Subcutaneous abdominal adipose tissue (tissue), 5 donors: ENCODE results near the gene PLXNA4.

Experiments used
- H3K27ac ChIP-seq: one replicate; pipeline ENCODE4 v1.7.0; 2013; ENCODE audit warnings: low read depth, mild to moderate bottlenecking, inconsistent platforms, low read length, moderate library complexity
- H3K27me3 ChIP-seq, 5 donors: one replicate each; pipeline ENCODE4 v1.7.0; 2013; ENCODE audit warnings: low read length in 5 of 5, inconsistent platforms in 1 of 5; ENCODE audit not compliant: control insufficient read depth in 5 of 5, insufficient read depth in 4 of 5
- H3K36me3 ChIP-seq, 5 donors: one replicate each; pipeline ENCODE4 v1.7.0; 2013; ENCODE audit warnings: low read length in 5 of 5; ENCODE audit not compliant: control insufficient read depth in 5 of 5, insufficient read depth in 5 of 5
- H3K4me1 ChIP-seq, 5 donors: one replicate each; pipeline ENCODE4 v1.7.0; 2013; ENCODE audit warnings: low read length in 5 of 5, mild to moderate bottlenecking in 3 of 5, moderate library complexity in 1 of 5; ENCODE audit not compliant: control insufficient read depth in 5 of 5, insufficient read depth in 5 of 5
- H3K4me3 ChIP-seq, 5 donors: one replicate each; pipeline ENCODE4 v1.7.0; 2013; ENCODE audit warnings: low read length in 5 of 5, low read depth in 1 of 5
- H3K9ac ChIP-seq, 5 donors: one replicate each; pipeline ENCODE4 v1.7.0; 2013; ENCODE audit warnings: low read length in 5 of 5, mild to moderate bottlenecking in 4 of 5, moderate library complexity in 3 of 5
- H3K9me3 ChIP-seq, 5 donors: one replicate each; pipeline ENCODE4 v1.7.0; 2013; ENCODE audit warnings: low read length in 5 of 5; ENCODE audit not compliant: control insufficient read depth in 5 of 5
- donor health status: healthy.
- donor health status: healthy.
- donor health status: healthy.
- donor health status: healthy.
- donor health status: healthy.

Gene PLXNA4

DNA sequence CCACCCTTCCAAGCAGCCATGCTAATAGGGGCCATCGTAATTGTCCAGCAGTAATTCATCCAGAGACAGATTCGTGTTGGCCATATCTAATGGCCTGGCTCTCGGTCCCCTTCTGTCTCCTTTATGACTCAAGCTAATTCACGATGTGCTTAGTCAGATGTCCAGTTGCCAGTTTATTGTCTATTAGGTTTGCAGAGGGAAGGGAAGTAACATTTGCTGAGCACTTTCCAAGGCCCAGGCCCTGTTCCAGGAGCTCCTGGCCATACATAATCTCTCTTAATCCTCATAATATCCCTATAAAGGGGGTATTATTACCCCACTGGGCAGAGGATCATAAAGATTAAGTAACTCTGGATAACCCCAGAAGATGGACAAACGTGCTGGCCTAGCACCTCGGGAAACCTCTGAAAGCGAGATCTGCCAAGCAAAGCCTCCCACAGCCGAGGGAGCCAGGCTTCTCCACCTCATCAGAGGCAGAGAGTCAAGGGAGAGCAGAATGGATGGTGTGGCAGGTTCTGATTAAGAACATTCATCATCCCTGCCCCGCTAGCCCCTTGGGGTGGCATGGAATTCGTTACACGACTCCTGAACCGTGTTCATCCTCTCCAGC is 153.7 kb downstream of the PLXNA4 start:
- H3K27ac ChIP-seq, result peak overlapping the region; percentile 92
- peaks cover 8 to 78% (median 71%) of the 10 kb centered on the region in 5 donors for H3K4me1 ChIP-seq
- H3K27me3 ChIP-seq, result no peaks in the 10 kb centered on the region
- H3K9ac ChIP-seq, result peak overlapping the region in 2 of 5 donors; percentile 9 to 55
- H3K4me3 ChIP-seq, result no peak overlapping the region
- no peaks in the 10 kb centered on the region for H3K9me3 ChIP-seq
- H3K36me3 ChIP-seq, result no peaks in the 10 kb centered on the region

DNA sequence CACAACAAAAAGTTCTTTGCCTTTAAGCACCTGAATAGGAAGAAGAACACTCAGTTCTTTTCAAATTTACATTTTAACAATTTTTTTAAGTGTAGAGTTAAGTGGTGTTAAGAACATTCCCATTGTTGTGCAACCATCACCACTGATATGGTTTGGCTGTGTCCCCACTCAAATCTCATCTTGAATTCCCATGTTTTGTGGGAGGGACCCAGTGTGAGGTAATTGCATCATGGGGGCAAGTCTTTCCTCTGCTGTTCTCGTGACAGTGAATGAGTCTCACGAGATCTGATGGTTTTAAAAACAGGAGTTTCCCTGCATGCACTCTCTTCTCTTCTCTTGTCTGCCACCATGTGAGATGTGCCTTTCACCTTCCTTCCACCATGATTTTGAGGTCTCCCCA is 155.7 kb downstream of the PLXNA4 start:
- H3K4me3 ChIP-seq, result no peak overlapping the region
- H3K36me3 ChIP-seq, result no peaks in the 10 kb centered on the region
- H3K27ac ChIP-seq, result peak overlapping the region; percentile 64
- no peaks in the 10 kb centered on the region for H3K27me3 ChIP-seq
- peak overlapping the region in 1 of 5 donors; percentile 1 for H3K9ac ChIP-seq
- H3K4me1 ChIP-seq, result peaks cover 8 to 61% (median 52%) of the 10 kb centered on the region in 5 donors
- no peaks in the 10 kb centered on the region for H3K9me3 ChIP-seq

DNA sequence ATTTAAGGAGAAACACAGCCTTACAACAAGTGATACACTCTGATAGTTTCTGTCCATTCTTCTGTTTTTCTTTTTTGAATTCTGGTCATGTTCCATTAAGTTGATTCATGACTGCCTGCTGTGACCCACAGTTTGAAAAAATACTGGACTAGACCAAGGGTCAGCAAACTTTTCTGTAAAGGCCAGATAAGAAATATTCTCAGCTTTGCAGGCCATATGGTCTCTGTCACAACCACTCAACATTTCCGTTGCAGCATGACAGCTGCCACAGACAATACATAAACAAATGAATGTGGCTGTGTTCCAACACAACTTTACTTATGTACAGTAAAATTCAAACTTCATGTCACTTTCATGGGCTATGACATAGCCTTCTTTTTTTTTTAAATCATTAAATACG is 156.7 kb downstream of the PLXNA4 start:
- H3K9ac ChIP-seq, result peak overlapping the region in 2 of 5 donors; percentile 32 to 33
- no peak overlapping the region for H3K4me3 ChIP-seq
- peak overlapping the region; percentile 64 for H3K27ac ChIP-seq
- H3K27me3 ChIP-seq, result no peaks in the 10 kb centered on the region
- H3K4me1 ChIP-seq, result peaks cover 8 to 61% (median 53%) of the 10 kb centered on the region in 5 donors
- no peaks in the 10 kb centered on the region for H3K9me3 ChIP-seq
- H3K36me3 ChIP-seq, result no peaks in the 10 kb centered on the region

DNA sequence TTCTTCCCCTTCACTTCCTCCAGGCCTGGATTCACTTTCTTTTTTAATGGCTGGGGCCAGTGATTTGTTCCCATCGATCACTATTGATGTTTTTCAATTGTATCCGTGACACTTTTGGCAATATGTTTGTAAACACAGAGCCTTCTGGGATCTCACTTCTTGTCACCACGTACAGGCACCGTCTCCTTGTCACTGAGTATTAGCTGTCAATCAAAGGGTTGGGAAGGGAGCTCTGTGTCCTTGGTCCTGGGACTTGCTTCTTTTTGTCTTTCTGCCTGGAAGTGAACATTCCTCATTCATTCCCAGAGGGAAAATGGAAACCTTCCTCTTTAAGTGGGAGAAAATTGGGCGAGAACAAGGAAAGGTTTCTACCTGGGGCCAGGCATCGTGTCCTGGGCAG is 157.4 kb downstream of the PLXNA4 start:
- H3K9ac ChIP-seq, result peak overlapping the region in 2 of 5 donors; percentile 32 to 33
- H3K36me3 ChIP-seq, result no peaks in the 10 kb centered on the region
- no peaks in the 10 kb centered on the region for H3K27me3 ChIP-seq
- peak overlapping the region; percentile 64 for H3K27ac ChIP-seq
- H3K4me3 ChIP-seq, result no peak overlapping the region
- H3K4me1 ChIP-seq, result peaks cover 8 to 54% (median 46%) of the 10 kb centered on the region in 5 donors
- no peaks in the 10 kb centered on the region for H3K9me3 ChIP-seq

DNA sequence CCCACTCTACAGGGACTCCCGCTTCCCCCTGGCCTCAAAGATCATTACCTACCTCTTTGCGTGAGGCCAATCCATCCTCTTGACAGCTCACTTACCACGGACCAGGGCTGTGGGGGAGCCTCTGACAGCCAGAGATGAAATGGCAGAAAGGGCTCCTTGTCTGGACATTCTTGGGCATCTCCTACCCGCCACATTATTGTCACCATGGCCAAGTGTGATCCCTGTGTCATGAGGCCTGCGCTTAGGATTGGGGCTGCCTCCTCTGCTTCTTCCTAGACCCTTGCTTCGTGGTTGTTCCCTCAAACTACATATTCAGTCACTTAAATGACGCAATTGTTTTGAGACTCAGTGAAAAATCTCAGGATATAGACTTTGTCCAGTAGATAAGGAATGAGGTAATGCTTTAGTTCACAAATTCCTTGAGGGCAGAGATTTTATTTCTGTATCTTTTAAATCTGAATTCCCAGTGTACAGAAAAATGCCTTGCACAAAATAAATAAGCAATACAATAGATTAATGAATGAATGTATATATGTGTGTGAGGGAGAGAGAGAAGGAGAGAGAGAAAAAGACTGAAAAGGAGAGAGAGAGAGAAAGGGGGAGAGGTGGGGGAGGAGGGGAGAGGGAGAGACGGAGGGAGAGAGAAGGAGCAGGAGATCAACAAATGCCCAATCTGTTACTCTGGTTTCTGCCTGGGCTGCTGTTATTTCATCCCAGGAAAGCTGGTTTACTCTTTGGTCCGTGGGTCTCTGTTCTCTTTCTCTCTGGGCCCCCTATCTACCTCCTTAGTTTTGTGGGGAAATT is 159.0 kb downstream of the PLXNA4 start:
- no peaks in the 10 kb centered on the region for H3K27me3 ChIP-seq
- H3K4me1 ChIP-seq, result peaks cover 5 to 39% (median 33%) of the 10 kb centered on the region in 5 donors
- no peak overlapping the region for H3K9ac ChIP-seq
- H3K36me3 ChIP-seq, result no peaks in the 10 kb centered on the region
- no peak overlapping the region for H3K4me3 ChIP-seq
- no peak overlapping the region for H3K27ac ChIP-seq
- H3K9me3 ChIP-seq, result no peaks in the 10 kb centered on the region

DNA sequence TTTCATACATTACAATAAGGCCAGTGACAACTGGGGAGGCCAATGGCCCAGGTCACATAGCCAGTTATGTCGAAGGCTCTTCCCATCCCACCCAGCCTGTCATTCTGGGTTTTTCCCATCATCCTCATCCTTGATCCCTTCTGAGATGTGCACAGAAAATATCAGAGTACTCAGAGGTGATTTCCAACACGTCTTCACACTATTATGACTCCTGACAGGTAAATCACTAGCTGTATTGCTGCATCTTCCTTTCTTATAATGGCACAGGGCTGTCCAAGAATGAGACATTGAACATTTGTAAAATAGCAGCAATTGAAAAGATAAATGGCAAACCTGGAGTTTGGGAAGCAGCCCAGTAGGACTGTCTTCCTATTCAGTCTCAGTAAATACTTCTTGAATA is 159.9 kb downstream of the PLXNA4 start:
- Histone ChIP-seq H3K4me1 (peaks cover 5 to 36% (median 29%) of the 10 kb centered on the region in 5 donors), H3K9me3 (no peaks in the 10 kb centered on the region), H3K27me3 (no peaks in the 10 kb centered on the region), H3K36me3 (no peaks in the 10 kb centered on the region), H3K9ac (no peak overlapping the region), H3K4me3 (no peak overlapping the region), H3K27ac (no peak overlapping the region)

DNA sequence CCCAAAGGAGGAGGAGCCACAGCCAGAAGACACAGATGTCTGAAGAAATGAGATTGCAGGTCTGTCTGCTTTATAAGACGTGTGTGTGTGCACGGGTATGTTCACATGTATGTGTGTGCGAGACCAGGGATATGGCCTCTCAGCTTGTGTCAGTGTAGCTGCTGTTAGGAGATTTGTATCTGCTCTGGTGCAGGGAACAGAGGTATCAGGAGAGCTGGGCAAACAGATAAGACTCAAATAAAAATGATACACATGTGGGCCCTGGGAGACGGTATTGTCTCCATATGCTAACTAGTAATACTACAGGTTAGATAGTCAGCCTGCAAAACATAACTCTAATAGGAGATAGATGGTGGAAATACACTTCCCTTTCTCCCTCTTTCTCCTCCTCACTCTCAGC is 161.0 kb downstream of the PLXNA4 start:
- Histone ChIP-seq H3K27ac (no peak overlapping the region), H3K27me3 (no peaks in the 10 kb centered on the region), H3K9ac (no peak overlapping the region), H3K4me3 (no peak overlapping the region), H3K4me1 (peaks cover 7 to 40% (median 35%) of the 10 kb centered on the region in 5 donors), H3K9me3 (no peaks in the 10 kb centered on the region), H3K36me3 (no peaks in the 10 kb centered on the region)

DNA sequence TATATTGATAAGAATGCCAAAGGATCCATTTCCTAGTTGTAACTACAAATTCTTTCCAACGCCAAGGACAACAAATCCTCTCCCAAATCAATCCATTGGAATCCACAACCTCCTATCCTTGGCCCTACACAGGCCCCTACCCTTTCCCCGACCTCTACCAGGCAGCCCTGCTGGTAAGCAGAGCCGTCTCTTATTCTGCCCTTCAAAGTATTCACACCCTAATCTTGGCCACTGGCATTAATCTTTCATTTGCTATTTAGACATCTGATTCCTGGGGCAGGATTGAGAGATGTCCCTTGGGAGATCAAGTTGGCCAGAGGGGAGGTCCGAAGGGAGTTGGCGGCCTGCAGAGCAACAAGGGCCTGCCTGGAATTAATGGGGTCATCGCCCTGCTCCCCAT is 161.4 kb downstream of the PLXNA4 start:
- H3K27ac ChIP-seq, result no peak overlapping the region
- H3K36me3 ChIP-seq, result no peaks in the 10 kb centered on the region
- H3K4me1 ChIP-seq, result peaks cover 7 to 40% (median 35%) of the 10 kb centered on the region in 5 donors
- no peaks in the 10 kb centered on the region for H3K27me3 ChIP-seq
- H3K9me3 ChIP-seq, result no peaks in the 10 kb centered on the region
- H3K9ac ChIP-seq, result no peak overlapping the region
- H3K4me3 ChIP-seq, result no peak overlapping the region

DNA sequence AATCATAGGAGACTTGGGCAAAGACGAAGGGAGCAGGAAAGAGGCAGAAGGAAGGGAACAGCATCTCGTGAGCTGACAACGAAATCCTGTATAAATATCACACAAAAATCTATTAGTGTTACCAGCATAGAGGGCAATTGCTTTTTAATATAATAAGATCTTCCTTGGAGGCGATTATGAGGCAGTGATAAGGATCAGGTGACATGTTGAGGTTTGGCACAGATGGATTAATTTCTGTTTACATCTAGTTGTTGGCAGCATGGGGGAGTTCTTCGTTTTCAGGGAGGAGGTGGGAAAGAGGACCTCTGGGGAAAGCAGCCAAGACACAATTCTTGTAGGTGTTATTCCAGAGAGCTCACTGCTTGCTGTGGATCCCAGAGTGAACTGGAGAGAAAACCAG is 163.8 kb downstream of the PLXNA4 start:
- H3K4me3 ChIP-seq, result no peak overlapping the region
- H3K9ac ChIP-seq, result no peak overlapping the region
- H3K36me3 ChIP-seq, result no peaks in the 10 kb centered on the region
- H3K27ac ChIP-seq, result no peak overlapping the region
- H3K27me3 ChIP-seq, result no peaks in the 10 kb centered on the region
- no peaks in the 10 kb centered on the region for H3K9me3 ChIP-seq
- peaks cover 5 to 44% (median 36%) of the 10 kb centered on the region in 5 donors for H3K4me1 ChIP-seq

DNA sequence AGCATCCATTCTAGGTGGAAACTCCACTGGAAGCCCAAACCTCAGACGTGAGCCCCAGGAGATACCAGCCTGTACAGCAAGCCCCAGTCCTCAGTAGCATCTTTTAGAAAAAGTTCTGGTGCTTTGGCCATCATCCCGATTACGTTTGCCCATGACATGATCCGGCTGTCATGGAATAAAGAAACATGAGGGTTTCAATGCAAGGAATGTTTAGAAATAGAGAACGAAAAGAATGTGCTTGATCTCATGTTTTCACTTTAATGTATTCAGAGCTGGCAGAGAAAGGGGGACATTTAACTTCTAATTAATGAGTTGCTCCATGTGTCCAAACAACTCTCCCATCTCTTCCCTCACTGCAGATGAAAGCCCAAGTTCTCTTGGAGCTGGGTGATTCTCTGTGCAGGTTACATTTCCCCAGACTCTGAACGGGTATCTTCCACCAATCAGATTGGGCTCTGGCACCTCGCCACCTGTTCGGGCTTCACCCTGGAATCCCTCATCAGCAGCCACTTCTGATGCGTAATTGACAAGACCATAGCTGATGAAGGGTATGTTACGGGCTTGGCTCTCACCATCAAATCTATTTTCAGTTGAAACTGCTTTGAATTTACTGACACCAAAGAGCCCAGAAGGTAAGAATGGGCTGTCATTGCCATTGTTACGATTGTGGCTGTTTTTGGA is 165.3 kb downstream of the PLXNA4 start:
- H3K4me3 ChIP-seq, result peak overlapping the region in 1 of 5 donors; percentile 15
- no peaks in the 10 kb centered on the region for H3K36me3 ChIP-seq
- H3K9ac ChIP-seq, result no peak overlapping the region
- no peaks in the 10 kb centered on the region for H3K27me3 ChIP-seq
- H3K4me1 ChIP-seq, result peaks cover 7 to 53% (median 42%) of the 10 kb centered on the region in 5 donors
- no peaks in the 10 kb centered on the region for H3K9me3 ChIP-seq
- H3K27ac ChIP-seq, result no peak overlapping the region
